GM10266 (cell line): ENCODE results near the gene MOB3B.

Source experiments
- DNase-seq: peaks from one replicate; pipeline ENCODE4 v3.0.0; 2012; ENCODE audit errors: extremely low spot score
- TF ChIP-seq, protein P1 (sequence below): IDR thresholded peaks from 2 replicates; pipeline ENCODE4 v1.5.1; 2012; ENCODE audit warnings: mild to moderate bottlenecking, low read depth; ENCODE audit not compliant: control insufficient read depth, insufficient read depth; ENCODE audit errors: missing control alignments

MOB3B gene

DNA sequence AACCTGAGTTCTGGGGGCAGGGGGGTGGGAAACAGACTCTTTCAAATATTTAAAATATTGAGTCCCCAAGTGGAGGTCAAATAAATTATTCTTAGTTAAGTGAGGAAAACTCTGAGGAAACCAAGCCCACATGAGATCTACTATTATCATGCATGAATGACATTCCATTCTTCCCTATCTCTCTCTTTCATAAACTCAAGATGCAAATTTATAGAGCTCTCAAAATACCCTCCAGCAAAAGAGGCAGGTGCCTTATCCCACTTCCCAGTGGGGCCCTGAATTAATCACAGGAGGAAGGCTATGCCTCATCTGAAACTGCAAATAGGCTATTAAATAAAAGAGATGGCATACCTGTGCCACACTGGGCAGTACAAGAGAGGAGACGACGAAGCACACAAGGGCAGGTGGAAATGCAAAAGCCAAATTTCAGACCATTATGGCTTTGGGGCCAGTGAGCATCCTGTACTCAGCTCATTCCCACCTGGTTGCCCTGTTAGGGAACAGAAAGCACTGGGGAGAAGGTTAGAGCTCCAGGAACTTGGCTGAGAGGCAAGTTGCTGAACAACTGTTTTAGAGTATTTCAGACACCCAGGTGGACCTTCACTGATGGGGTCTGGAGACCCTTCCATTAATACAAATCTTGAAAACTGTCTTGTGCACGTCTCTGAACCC, 130.5 kb downstream of the MOB3B start:
- TF ChIP-seq, protein P1, sequence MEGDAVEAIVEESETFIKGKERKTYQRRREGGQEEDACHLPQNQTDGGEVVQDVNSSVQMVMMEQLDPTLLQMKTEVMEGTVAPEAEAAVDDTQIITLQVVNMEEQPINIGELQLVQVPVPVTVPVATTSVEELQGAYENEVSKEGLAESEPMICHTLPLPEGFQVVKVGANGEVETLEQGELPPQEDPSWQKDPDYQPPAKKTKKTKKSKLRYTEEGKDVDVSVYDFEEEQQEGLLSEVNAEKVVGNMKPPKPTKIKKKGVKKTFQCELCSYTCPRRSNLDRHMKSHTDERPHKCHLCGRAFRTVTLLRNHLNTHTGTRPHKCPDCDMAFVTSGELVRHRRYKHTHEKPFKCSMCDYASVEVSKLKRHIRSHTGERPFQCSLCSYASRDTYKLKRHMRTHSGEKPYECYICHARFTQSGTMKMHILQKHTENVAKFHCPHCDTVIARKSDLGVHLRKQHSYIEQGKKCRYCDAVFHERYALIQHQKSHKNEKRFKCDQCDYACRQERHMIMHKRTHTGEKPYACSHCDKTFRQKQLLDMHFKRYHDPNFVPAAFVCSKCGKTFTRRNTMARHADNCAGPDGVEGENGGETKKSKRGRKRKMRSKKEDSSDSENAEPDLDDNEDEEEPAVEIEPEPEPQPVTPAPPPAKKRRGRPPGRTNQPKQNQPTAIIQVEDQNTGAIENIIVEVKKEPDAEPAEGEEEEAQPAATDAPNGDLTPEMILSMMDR, result no peak
- DNase-seq, result no peak

DNA sequence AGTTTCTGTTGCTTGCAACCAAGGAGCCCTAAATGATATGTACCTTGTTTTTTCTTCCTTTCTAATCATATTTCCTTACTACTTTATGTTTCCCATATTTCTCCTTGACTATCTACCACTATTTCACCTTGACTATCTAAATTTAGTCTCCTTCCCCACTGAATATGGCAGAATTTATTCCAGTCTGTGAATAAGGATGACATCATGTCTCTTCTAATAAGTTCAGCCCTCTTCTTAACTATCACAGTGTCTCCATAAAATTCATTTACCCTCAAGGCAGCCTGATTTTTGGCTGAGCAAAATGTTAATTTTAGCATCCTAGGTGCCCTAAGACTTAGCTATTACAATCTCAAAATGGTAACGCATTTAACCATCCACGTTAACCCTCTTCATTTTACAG, 133.1 kb downstream of the MOB3B start:
- no peak for DNase-seq
- TF ChIP-seq, protein P1, result no peak

DNA sequence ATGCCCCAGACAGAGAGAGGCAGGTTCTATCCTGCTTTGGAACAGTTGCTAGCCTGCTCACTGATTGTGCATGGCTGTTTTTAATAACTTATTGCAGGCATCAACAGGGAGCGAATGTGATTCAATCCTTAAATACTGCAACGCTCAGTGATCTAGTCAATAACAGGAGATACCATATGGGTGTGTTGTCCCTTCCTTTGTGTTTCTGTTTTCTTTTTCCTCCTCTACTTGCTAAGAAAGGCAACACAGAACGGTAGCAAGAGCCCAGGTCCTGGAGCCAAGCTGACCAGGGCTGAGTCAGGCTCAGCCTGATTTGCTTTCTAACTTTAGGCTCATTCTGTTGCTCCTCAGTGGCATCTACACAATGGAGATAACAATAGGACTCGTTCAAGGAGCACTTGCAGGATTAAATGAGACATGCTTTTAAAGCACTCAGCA, 134.1 kb downstream of the MOB3B start:
- no peak for DNase-seq
- TF ChIP-seq, protein P1, result no peak

DNA sequence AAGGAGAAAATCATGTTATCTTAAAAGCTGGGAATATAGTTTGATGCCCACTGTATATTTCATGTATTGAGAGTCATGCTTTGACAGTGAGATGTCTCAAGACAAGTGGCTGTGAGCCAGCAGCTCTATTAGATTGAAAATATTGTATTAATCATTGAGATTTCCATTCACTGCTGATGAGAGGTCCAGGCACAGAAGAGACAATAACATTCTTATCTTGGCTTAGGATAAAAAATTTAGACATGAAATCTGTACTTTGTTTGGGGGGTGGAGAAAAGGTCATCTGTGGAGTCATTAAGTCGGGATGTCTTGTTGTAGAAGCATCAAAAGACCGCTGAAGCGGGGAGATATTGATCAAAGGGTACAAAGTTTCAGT, 134.8 kb downstream of the MOB3B start:
- TF ChIP-seq, protein P1, result no peak
- DNase-seq, result no peak

DNA sequence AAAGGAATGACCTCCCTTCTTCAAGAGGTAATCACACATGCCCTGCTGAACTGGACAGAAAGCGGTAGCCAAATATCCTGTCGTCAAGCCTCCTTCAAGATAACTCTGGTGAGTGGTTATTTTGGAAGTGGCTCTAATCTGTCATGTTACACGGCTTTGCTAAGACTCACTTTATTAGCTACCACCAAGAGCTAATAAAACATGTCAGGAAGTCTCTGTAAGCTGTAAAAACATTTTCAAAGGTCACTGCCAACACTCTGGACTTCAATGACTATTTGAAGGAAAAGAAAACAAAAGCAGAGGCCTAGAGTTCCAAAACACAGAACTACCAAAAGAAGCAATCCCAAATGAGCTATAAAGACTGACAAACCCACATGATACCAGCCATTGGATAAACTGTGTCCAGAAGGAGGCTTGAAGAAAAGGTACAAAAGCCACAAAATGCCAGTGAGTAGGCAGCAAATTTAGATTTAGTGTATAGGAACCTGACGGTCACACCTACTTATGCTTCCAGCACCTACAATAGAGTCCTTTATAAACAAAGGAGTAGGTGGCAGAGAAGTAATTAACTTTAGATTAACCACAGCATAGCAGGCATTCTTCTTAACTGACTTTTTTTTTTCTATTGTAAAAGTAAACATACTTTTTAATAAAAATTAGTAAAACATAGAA, 135.3 kb downstream of the MOB3B start:
- TF ChIP-seq, protein P1, result no peak
- no peak for DNase-seq

DNA sequence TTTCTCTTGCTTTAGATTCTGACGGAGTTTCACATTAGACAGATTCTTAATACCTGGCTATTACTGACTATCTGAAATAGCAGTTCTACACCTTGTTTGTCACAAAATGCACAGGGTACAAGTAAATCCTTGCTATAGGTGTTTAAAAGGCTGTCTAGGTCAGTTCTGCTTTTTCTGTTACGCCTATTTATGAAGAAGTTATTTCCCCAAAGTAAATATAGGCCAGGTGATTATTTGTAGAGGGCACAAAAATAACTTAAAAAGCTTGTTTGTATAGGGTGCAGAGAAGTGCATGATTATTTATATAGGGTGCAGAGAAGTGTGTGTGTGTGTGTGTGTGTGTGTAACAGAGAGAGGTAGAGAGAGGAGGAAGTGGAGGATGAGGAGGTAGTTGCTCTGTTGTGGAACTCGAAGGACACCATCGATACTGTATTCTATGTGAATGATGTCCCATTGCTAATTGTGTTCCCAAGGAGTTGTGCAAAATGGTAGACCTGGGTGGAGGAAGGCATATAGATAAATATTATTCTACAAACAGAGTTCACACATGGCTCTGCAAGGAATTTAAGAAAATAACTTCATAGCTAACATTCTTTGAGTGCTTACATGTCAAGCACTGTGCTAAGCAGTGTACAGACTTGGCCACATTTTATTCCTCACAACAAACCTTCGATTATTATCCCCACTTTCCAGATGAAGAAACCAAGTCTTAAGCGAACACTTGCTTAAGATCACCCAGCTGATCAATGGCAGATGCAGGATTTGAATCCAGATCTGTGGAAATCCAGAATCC, 136.4 kb downstream of the MOB3B start:
- TF ChIP-seq, protein P1, result no peak
- DNase-seq, result no peak

DNA sequence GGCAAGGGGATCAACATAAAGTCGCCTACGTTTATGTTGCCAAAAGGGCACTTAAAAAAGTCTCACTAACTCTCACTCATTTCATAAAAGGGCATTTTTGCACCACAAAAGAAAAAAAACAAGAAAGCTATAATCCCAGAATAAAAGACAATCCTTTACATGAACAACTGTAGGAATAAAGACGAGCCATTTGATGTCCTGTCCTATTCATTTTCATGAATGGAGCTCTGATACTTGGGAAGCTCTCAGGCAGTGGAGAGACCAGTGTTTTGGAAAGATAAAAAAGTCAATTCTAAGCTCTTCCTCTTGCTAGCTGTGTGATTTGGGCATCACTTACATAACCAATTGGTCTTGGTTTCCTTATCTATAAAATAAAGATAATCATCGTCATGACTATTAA, 137.2 kb downstream of the MOB3B start:
- TF ChIP-seq, protein P1, result no peak
- no peak for DNase-seq
